Activated T-cell treated with anti-CD3 and anti-CD28 coated beads for 4 hours (primary cell): Measurements from ENCODE around the gene ANKRD63.

Experiments
- DNase-seq: peaks from one replicate; pipeline ENCODE4 v3.0.0-alpha.2; 2020

Gene ANKRD63

DNA sequence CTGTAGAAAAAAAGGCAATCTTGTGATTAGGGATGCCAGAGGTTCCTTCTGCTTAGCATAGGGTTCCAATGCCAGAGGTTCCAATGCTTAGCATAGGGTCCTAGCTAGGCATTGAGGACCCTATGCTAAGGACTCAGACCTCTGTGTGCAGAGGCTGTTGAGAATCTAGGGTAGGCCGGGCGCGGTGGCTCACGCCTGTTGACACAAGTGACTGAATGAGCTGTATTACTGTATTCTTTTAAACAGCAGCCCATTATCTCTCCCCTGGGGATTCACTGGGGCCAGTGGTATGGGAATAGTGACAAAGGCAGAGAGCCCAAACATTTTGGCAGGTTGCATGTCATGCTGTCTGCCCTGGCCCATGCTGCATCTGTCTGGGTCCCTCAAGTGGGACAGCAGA lies 27.8 kb downstream of the ANKRD63 start:
- DNase-seq = no peak

DNA sequence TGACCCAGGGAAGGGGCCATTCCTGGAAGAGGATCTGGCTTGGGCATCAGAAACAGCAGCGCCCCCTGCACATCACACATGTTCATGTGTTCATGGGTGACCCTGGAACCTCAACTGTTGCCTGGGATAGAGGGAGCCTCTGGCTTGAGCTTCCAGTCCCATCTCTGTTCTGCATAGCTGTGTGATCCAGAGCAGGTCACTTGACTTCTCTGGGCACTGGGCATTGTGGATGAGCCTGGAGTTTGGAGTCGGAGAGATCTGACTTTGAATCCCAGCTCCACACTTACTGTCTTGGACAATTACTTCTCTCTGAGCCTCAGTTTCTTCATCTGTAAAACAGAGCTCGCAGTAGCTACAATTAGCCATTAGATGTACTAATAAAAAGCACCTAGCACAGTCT lies 28.4 kb downstream of the ANKRD63 start:
- DNase-seq = no peak

DNA sequence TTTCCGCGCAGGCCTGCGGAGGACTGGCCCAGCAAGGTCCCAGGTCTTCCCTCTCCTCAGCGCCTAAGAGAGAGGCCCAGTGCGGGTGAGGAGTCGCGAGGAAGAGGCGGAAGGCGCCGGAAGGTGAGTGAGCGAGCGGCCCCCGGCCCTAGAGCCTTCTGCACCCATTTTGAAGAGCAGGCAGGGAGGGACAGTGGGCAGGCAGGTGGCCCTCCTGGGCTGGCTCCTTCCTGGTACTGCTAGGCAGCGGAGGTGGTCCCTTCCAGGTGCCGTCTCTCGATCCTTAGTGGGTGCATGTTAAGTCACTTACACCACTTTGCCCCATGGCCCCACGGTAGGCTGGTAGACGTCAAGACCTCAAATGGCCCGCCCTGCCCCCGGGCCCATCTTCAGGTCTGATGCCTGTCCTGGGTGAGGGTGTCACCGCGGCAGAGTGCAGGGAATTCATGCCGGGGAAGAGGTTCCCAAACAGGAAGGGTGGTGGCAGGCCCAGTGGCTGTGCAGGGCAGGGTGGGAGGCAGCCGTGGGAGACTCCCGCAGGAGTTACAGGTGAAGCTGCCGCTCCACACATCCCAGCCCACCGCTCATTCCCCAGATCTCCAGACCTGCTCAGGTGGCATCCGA lies 29.6 kb downstream of the ANKRD63 start:
- no peak for DNase-seq

DNA sequence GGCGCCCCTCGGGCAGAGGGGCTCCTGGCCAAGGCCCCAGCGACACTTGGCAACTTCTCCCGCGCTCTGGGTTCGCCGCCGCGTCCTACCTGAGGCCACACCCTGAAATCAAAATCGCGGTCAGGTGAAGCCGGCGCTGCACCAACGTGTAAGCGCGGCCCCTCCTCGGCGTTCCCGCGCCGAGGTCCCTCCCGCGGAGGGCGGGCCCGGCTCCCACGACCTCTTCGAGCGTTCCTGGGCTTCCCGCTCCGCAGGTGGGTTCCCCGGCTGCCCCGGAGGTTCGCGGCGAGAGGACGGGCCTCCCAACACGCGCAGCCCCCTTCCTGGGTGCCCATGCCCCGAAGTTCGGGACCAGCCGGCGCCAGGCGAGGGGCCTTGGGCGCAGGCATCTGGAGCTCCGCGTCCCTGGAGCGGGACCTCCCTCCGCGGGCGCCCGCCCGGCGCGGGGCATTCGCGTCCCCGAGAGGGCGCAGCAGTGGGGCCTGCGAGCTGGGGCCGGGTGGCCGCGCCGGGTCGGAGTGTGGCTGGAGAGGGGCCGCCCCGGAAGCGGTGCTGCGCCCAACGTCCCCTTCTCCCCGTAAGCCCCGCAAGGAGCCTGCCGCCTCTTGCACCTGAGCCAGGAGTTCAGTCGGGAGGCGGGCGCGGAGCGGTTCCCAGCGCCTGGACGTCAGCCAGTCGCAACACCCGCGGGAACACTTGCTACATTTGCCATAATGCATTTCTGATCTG lies 30.3 kb downstream of the ANKRD63 start:
- no peak for DNase-seq

DNA sequence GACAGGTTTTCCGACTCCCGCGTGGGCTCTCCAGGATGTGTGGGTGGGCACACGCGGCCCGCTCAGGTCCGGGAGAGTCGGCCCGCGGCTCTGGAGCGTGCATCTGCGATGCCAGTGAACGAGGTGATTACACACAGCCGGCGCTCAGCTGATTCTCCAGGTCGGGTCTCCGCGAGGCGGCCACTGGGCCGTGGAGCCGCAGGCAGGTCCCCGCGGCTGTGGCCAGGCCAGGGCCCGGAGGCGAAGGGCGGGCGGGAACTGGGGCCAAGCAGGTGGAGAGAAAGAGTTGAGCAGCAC lies 30.8 kb downstream of the ANKRD63 start:
- no peak for DNase-seq

DNA sequence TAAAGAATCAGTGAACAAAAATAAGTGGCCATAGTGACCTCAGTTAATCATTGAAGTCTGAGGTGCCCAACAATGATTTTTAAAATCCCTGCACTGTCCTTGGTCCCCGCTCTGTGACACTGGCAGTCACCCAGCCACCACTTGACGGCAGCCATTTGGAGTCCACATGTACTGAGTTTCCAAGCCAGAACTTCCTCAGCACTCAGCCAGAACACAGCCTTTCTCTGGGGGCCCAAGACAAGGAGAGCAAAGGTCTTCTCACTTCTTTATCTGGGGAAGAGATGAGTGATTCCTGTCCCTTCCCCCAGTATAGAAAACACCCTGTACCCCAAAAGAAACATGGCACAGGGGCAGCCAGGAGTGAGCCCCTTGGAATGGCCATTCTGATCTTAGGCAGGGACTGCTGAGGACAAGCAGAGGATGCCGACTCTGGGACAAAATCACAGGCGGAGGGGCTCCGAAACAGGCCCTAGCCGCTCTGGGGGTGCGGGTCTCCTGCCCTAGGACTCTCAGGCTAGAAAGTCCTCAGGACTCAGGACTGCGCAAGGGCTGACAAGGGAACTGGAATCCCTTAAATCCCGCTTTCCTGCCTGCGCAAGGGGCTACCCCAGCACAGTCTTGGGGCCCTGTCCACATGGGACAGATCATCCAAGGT lies 31.3 kb downstream of the ANKRD63 start:
- no peak for DNase-seq

DNA sequence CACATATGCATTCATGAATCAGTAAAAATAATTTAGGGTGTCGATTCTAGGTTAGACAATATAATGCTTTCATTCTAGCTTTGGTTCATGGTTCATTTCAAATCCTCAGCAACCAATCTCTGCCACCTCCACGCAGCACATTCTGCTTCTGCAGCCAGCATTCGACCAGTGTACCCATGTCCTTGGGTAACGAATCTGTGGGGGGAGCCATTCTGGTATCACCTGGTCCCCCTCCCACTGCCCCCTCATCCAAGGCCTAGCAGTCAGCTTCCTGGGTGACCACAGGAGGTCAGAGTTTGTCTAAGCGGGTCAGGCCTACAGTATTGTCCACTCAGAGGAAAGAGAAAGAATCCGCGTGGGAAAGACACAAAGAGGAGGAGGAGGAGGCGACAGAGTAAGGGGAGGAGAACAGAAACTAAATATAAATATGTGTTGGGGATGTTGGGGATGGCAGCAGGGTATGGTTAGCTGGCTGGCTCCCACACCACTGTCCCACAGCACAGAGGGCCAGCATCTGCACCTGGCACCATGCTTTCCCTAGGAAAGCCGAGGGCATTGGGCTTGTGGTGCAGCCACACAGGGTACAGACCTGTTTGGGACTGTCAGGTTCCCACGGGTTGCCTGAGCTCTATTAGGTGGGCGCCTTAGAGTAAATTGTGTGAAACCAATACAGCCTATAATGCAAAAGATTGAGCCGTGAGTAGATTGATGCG lies 31.9 kb downstream of the ANKRD63 start:
- DNase-seq = no peak

DNA sequence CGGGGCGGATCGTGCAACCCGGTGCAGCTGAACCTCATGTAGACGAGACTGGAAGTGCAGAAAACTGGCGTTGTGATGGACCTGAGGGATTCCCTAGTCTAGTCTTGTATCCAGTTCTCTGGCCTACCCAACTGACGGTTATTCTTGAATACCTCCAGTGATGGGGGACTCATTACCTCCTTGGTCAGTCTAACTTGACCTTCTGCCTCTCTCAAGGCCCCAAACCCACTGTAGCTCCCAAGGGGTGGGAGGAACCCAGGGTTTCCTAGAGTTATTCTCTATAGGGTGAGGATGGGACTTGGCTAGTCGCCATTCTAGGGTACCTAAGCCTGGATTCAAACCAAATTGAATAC lies 32.6 kb downstream of the ANKRD63 start:
- DNase-seq = no peak

DNA sequence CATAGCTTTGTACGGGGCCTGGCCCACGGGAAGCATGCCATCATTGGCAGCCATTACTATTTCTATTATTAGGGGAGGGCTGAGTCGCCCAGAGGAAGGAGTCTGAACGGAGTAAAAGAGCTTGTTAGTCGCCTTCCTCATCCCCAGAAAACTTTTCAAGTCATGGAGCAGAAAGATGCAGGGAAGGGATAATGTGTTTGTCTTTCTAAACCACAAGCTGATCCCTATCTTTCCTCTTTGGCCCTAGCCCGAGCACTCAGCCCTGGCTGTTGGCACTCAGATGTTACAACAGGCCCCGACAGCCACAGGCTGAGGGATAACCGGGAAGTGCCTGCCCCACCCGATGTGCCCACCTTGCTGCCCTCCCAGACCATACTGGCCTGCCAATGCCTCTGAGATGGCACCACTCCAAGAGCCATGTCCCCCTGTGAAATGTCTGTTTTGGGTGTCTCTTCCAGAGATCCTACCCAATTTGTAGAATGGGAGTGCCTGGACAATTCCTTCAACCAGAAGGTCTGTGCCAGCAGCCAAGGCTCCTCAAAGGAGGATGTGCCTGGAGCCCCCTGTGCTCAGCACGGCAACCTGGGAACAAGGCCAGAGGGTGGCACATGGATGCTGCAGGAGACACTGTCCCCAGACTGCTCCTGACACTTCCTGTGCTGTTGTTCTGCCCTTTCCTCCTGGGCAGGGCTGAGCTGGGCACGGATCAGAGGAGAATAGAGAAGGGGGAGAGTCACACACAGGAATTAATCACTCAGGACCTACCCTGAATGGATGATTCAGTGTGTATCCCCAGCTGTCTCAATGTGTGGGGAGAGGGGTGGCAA lies 33.2 kb downstream of the ANKRD63 start:
- DNase-seq = no peak

DNA sequence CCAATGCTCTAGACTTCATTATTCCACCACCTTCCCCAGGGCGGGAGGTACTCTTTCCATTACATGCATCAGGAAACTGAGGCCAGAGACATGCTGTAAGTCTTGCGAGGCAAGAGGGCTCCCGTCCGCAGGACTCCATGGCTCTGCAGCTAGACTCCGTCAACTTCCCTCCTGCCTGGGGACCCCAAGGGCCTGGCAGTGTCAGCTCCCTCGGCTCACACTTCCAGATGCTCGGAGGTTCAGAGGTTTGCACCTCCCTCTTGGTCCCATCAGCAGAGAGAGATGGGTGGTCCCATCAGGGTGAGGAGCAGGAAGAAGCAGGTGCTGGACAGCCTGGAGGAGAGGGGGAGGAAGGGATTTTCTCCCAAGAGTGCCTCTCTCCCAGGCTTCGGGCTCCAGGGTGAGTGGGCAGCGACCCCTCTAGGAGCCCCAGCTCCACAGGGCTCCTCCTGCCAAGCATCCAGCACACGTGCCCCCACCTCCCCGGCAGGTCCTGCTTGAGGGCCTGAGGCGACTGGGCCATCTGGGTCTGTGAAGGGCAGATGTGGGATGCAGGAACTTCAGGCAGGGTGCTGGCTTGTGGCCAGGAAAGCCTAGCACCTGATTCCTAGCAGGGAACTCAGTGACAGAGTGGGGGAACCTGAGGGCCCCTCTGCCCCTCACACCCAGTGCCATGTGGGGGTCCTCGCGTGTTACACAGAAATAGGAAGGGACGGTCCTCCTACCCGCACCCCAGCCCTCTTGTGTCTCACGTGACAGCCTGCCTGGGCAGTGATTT lies 34.7 kb downstream of the ANKRD63 start:
- no peak for DNase-seq

DNA sequence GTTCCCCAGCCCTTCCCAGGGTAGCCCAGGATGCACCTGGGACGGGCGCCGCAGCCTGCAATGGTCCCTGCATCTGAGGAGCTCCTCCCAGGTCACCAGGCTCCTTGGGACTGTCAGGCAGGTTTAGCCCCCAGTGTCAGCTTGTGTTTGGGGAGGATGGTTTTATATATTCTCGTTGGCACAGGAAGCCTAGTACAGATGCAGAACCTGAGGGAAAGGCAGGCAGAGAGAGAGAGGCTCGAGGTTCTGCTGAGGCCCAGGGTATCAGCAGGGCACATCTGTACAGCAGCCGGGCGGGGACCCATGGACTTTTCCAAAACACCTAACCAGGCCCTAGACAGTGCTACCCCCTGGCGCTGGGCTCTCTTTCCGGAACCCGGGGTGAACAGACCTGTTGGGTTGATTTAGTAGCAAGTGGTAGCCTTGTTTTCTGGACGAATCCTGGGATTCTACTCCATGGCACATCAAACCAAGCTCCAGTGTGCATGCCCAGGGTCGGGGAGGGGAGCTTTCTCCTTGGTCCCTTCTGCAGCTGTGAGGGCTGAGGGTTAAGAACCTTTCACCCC lies 35.4 kb downstream of the ANKRD63 start:
- no peak for DNase-seq

DNA sequence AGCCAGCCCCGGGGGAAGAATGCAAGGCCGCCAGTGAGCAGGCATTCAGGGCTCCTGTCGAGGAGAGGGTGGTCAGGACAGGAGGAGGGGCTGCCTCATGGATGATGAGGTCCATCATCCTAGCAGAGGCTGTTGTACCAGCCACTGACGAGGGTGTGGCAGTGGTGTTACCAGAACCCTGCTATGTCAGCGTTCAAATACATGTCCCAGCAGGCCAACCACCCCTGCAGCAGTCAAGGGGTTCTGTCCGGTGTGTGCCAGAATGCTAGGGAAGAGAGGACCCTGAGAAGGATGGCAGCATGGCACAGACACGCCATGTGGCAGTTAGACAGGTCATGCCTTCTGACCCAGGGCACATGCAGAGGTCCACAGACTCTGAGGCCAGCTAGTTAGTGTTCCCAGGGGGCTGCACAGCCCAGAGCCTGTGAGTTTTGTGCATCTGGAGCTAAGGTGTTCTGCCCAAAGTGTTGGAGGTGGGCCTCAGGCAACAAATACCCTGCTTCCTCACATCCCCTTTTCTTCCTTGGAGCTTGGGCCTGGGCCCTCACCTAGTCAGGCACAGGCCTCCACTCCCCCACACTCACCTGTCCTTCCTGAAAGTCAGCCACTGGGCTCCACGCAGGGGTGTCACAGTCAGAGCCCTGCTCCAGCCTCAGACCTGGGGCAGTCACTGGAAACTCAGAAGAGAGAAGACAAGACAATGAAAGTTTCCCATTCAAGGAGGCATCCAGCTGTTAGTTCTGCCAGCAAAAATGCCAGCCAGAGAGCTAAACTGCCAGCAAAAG lies 36.2 kb downstream of the ANKRD63 start:
- DNase-seq = no peak

DNA sequence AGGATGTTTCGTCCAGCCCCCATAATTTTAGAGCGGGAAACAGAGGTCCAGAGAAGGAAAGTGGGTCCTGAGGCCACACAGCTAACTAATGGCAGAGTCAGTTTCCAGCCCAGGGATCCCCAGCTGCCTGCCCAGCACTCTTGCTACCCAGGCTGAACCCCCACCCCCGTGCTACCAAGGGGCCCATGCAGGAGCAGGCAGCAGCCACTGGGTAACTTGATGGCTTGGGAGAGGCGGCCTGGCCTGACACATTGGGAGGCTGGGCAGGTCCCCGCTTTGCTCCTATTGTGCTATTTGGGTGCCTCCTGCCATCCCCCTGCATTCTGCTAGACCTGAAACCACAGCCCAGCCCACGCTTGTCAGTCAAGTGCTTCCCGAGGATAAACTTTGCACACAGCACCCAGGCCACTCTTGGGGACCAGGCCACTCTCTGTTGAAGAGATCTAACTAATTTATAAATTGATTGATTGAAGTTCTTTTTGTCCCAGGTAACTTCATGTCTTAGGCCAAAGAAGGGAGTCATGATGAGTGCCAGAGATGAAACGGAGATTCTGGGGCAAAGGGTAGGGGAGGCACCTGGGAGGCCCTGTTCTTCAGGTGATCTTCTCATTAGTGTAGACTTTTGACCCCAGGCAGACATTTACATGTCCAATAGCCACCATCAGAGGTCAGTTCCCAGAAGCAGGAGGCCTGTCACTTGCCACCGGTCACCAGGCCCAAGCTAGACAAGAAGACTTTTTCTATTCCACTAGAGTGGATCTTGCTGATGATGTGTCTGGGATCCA lies 37.0 kb downstream of the ANKRD63 start:
- no peak for DNase-seq

DNA sequence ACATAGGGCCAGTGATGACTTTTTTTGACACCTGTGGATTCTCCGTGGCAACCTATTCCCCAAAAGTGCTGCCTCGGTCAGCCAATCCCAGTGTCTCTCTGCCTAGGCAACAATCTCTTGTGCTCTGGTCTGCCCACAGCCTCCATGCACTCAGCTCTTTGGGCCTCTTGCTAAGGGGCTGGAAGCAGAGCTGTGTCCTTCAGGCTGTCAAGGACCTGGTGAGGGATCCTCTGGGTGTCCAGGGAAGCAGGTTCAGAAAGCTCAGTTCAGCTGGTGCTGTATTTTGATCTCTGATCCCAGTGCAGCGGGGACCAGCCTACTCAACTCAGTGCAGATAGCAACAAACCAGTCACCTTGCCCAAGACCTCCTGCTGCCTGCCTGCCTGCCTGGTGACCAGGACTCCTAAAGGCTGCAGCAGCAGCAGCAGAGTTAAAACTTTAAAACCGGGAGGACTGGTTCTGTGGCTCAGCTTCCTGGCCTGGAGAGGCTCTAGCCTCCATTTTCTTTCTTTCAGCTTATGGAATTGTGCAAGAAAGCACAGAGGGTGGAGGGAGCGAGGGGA lies 37.8 kb downstream of the ANKRD63 start:
- no peak for DNase-seq

DNA sequence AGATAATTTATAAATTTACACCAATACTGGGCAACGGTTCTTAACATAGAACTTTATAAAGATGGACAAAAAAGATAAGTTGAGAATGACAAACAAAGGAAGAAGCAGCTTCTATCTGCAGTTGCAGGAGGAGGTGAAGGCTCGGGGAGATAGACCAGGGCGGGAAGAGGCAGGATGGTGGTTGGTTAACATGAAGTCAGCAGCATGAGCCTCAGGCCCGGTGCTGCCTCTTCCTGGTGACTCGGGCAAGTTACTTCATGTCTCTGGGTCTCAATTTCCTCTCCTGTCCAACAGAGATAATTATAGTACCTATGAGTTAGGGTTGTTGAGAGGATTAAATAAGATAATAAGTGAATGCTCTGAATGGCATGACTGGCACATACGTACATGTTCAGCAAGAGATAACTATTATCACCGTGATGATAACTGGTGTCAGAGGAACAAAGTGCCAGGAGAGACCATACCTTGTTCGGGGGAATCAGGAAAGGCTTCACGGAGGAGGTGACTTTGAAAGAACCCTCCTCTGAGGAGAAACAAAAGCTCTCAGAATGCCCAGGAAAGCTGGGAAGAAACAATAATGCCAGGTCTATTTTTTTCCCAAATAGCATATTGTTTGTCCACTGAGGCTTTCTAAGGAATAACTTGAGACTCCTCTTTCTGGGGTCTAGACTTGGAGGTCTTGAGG lies 39.6 kb downstream of the ANKRD63 start:
- no peak for DNase-seq

DNA sequence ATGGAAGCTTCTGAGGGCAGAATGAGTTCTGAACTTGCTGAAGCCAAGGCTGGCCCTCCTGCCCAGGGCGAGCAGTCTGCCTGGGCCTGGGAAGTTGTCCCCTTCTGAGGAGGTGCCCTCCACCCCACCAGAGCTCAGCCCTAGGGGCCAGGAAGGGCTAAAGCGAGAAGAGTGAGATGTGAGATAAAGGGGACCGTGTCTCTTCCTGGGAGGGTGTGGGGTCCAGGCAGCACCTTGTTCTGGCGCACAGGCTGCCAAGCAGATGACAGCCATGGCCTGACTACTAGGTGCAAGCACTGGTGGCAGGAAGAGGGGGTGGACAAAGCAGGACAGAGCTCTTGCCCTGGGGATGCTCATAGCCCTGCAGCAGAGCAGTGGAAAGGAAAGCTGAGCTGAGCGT lies 40.3 kb downstream of the ANKRD63 start:
- no peak for DNase-seq

DNA sequence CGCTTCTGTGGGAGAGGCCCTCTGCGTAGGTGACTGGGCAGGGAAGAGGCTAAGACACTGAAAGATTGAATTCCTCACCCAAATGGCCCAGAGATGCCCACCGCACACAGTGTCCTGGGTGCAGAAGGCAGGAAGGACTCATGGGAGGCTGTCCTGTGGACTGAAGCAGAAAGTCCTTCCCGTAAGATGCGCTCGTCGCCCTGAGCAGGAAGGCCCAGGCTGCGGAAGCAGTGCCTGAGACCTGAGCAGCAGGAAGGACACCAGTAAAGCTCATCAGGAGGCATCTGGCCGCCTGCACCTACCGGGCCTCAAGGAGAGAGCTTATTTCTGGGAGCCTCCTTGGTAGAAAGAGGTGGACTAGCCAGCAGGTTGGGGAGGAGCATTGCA lies 40.7 kb downstream of the ANKRD63 start:
- no peak for DNase-seq

DNA sequence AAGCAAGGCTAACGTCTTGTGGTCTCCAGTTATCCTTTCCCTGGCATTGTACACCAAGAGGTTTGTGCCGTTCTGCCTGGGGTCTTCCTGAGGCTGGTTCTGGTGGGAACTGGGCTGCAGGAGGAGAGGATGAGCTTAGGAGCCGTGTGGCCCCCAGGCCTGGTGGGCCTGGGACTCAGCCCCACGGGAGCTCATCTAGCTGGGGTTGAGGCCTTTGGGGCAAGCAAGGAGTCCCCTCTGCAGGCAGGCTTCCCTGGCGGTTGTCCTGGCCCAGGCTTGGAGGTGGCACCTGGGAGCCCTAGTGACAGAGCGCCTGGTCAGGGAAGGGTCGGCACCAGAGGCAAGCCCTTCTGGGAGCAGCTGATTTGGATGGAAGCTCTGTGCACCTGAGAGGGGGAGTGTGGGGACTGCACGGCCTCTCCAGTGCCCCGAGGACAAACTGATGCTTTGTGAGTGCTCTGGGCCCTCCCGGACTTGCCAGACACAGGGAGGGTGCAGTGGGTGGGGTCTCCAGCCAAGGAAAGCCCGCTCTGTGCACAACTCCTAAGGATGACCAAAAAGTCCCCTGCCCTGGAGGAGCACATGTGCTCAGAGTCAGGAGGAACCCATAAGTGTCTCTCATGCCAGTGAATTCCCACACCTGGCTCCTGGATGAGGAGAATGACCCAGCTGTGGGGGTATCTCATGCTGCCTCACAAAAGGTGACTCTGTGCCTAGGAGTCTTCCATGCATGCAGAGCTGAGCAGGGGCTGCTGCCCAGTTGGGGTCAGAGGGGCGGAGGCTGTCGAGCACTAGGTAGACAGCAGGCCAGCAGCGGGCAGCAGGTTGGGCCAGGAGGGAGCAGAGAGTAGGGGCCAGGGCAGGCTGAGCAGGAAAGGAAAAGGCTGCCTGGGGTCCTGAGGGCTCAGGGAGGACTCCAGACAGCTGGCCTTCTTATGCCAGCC lies 41.3 kb downstream of the ANKRD63 start:
- DNase-seq = no peak
